NOMO-1 treated with dmso at 0.1 percent for 144 hours (cell line): ENCODE data around the gene MRPL40.
"Not testable (repeated sequence)": the region's sequence is repeated elsewhere in the genome, so short reads cannot be mapped to it uniquely, and the experiment has no call there.

ENCODE experiments used
- DNase-seq: peaks from one replicate; lab custom pipeline; 2025; ENCODE audit not compliant: unreplicated experiment; lab: John Stamatoyannopoulos, UW

The MRPL40 gene

GRCh38 chr22:19406846-19407245, 25.5 kb upstream of the MRPL40 start:
- no peak for DNase-seq

GRCh38 chr22:19407649-19408606, 24.4 kb upstream of the MRPL40 start:
- DNase-seq, result no peak

- DNase-seq, result no peak
Measured at GRCh38 chr22:19410941-19411689, 21.2 kb upstream of the MRPL40 start.

GRCh38 chr22:19411690-19412045, 20.7 kb upstream of the MRPL40 start:
- no peak for DNase-seq

- no peak for DNase-seq
Measured at GRCh38 chr22:19412478-19412877, 19.9 kb upstream of the MRPL40 start.

- DNase-seq, result no peak
Measured at GRCh38 chr22:19412923-19413322, 19.4 kb upstream of the MRPL40 start.

GRCh38 chr22:19419086-19419463, 13.3 kb upstream of the MRPL40 start:
- DNase-seq, result peak; percentile 70

GRCh38 chr22:19419464-19420178, 12.7 kb upstream of the MRPL40 start:
- DNase-seq, result no peak

- no peak for DNase-seq
Measured at GRCh38 chr22:19420321-19420720, 12.0 kb upstream of the MRPL40 start.

- no peak for DNase-seq
Measured at GRCh38 chr22:19422440-19423301, 9.7 kb upstream of the MRPL40 start.

GRCh38 chr22:19424186-19424500, 8.2 kb upstream of the MRPL40 start:
- no peak for DNase-seq

GRCh38 chr22:19429950-19430889, 2.1 kb upstream of the MRPL40 start:
- peak; percentile 56 for DNase-seq

GRCh38 chr22:19430890-19431541, 1.3 kb upstream of the MRPL40 start:
- no peak for DNase-seq

- peak; percentile 39 for DNase-seq
Measured at GRCh38 chr22:19431649-19432132, 654 bp upstream of the MRPL40 start, which contains the start of gene HIRA. Gene HIRA (minus strand): TSS chr22:19431733. CDS start chr22:19431476, 257 bp downstream.

- DNase-seq, result no peak
Measured at GRCh38 chr22:19434401-19434800, 2.1 kb downstream of the MRPL40 start.

GRCh38 chr22:19434829-19435580, 2.7 kb downstream of the MRPL40 start:
- no peak for DNase-seq

GRCh38 chr22:19436444-19437161, 4.3 kb downstream of the MRPL40 start:
- not testable (repeated sequence) for DNase-seq
